Ectodermal cell (in vitro differentiated cells): Measurements from ENCODE around the gene DGKB.
A peak's percentile ranks its signal among the peaks of the same experiment; 100 is the strongest.
"Not testable (repeated sequence)": the region's sequence is repeated elsewhere in the genome, so short reads cannot be mapped to it uniquely, and the experiment has no call there.

Source experiments
- H3K27ac ChIP-seq: 2 replicates; pipeline ENCODE4 v1.7.0; 2013; ENCODE audit warnings: mild to moderate bottlenecking, low read depth, low read length; ENCODE audit not compliant: insufficient read depth, poor library complexity, severe bottlenecking
- H3K27me3 ChIP-seq: 2 replicates; pipeline ENCODE4 v1.7.0; 2013; ENCODE audit warnings: mild to moderate bottlenecking, low read length; ENCODE audit not compliant: insufficient read depth, control insufficient read depth, poor library complexity, severe bottlenecking
- H3K36me3 ChIP-seq: one replicate; pipeline ENCODE4 v1.7.0; 2013; ENCODE audit warnings: low read length; ENCODE audit not compliant: control insufficient read depth, insufficient read depth
- H3K4me1 ChIP-seq: one replicate; pipeline ENCODE4 v1.7.0; 2013; ENCODE audit warnings: low read length; ENCODE audit not compliant: control insufficient read depth, insufficient read depth
- H3K4me3 ChIP-seq: 2 replicates; pipeline ENCODE4 v1.7.0; 2013; ENCODE audit warnings: low read depth, low read length, control low read depth; ENCODE audit not compliant: insufficient read depth
- H3K9me3 ChIP-seq: 2 replicates; pipeline ENCODE4 v1.7.0; 2013; ENCODE audit warnings: mild to moderate bottlenecking, low read length, moderate library complexity; ENCODE audit not compliant: control insufficient read depth
- WGBS, 2 experiments: methylation state at CpG; one replicate each; pipeline ENCODE4 v1.1.7; 2013; ENCODE audit warnings: missing lambda C conversion rate in 2 of 2; 5-methylcytosine and 5-hydroxymethylcytosine counted together

Gene DGKB

GRCh38 chr7:14286036-14286435, 616.5 kb downstream of the DGKB start:
- Histone ChIP-seq H3K27ac (no peak overlapping the region), H3K36me3 (no peaks in the 10 kb centered on the region), H3K27me3 (no peaks in the 10 kb centered on the region), H3K4me3 (no peak overlapping the region), H3K4me1 (no peaks in the 10 kb centered on the region), H3K9me3 (no peaks in the 10 kb centered on the region)
- 78 to 83% methylated on average over 4 of the region's 4 CpGs for WGBS, 2 experiments

- H3K27me3 ChIP-seq, H3K36me3 ChIP-seq, H3K4me1 ChIP-seq, H3K27ac ChIP-seq, H3K4me3 ChIP-seq, H3K9me3 ChIP-seq: not testable (repeated sequence)
- 47 to 52% methylated on average over 21 of the region's 21 CpGs for WGBS, 2 experiments
Measured at GRCh38 chr7:14279065-14279871, 623.3 kb downstream of the DGKB start.

- no peaks in the 10 kb centered on the region for H3K9me3 ChIP-seq
- H3K36me3 ChIP-seq, result no peaks in the 10 kb centered on the region
- no peak overlapping the region for H3K4me3 ChIP-seq
- 83 to 100% methylated on average over 2 of the region's 2 CpGs for WGBS, 2 experiments
- H3K4me1 ChIP-seq, result peaks cover 10% of the 10 kb centered on the region
- no peaks in the 10 kb centered on the region for H3K27me3 ChIP-seq
- no peak overlapping the region for H3K27ac ChIP-seq
Measured at GRCh38 chr7:14275356-14275755, 627.2 kb downstream of the DGKB start.

- WGBS, 2 experiments, result 50 to 57% methylated on average over 3 of the region's 3 CpGs
- Histone ChIP-seq H3K4me3 (no peak overlapping the region), H3K36me3 (no peaks in the 10 kb centered on the region), H3K9me3 (no peaks in the 10 kb centered on the region), H3K27me3 (no peaks in the 10 kb centered on the region), H3K4me1 (peaks cover 14% of the 10 kb centered on the region), H3K27ac (no peak overlapping the region)
Measured at GRCh38 chr7:14271441-14271840, 631.1 kb downstream of the DGKB start.

GRCh38 chr7:14270099-14270498, 632.5 kb downstream of the DGKB start:
- no peak overlapping the region for H3K4me3 ChIP-seq
- WGBS, 2 experiments, result 93 to 96% methylated on average over 5 of the region's 5 CpGs
- no peaks in the 10 kb centered on the region for H3K27me3 ChIP-seq
- H3K27ac ChIP-seq, result peak overlapping the region; percentile 38
- no peaks in the 10 kb centered on the region for H3K9me3 ChIP-seq
- no peaks in the 10 kb centered on the region for H3K36me3 ChIP-seq
- peaks cover 14% of the 10 kb centered on the region for H3K4me1 ChIP-seq

- Histone ChIP-seq H3K27me3 (no peaks in the 10 kb centered on the region), H3K4me1 (no peaks in the 10 kb centered on the region), H3K27ac (no peak overlapping the region), H3K9me3 (no peaks in the 10 kb centered on the region), H3K4me3 (no peak overlapping the region), H3K36me3 (no peaks in the 10 kb centered on the region)
Measured at GRCh38 chr7:14260011-14260410, 642.5 kb downstream of the DGKB start.

GRCh38 chr7:14258861-14259260, 643.7 kb downstream of the DGKB start:
- H3K27me3 ChIP-seq, result no peaks in the 10 kb centered on the region
- 100% methylated on average over 1 of the region's 1 CpG; no CpG with 5 or more reads in 1 of the 2 experiments for WGBS, 2 experiments
- H3K4me3 ChIP-seq, result no peak overlapping the region
- H3K27ac ChIP-seq, result peak overlapping the region; percentile 40
- H3K36me3 ChIP-seq, result no peaks in the 10 kb centered on the region
- H3K4me1 ChIP-seq, result no peaks in the 10 kb centered on the region
- no peaks in the 10 kb centered on the region for H3K9me3 ChIP-seq

- no peaks in the 10 kb centered on the region for H3K9me3 ChIP-seq
- H3K4me3 ChIP-seq, result no peak overlapping the region
- H3K27me3 ChIP-seq, result no peaks in the 10 kb centered on the region
- 94 to 100% methylated on average over 2 of the region's 2 CpGs for WGBS, 2 experiments
- no peaks in the 10 kb centered on the region for H3K4me1 ChIP-seq
- H3K36me3 ChIP-seq, result no peaks in the 10 kb centered on the region
- peak overlapping the region; percentile 40 for H3K27ac ChIP-seq
Measured at GRCh38 chr7:14258441-14258840, 644.1 kb downstream of the DGKB start.

- Histone ChIP-seq H3K27ac (no peak overlapping the region), H3K9me3 (no peaks in the 10 kb centered on the region), H3K36me3 (no peaks in the 10 kb centered on the region), H3K4me3 (no peak overlapping the region), H3K27me3 (no peaks in the 10 kb centered on the region), H3K4me1 (no peaks in the 10 kb centered on the region)
- 93 to 99% methylated on average over 3 of the region's 3 CpGs for WGBS, 2 experiments
Measured at GRCh38 chr7:14252458-14252857, 650.1 kb downstream of the DGKB start.

- Histone ChIP-seq H3K9me3 (no peaks in the 10 kb centered on the region), H3K4me3 (no peak overlapping the region), H3K27ac (peak overlapping the region; percentile 41), H3K4me1 (peaks cover 9% of the 10 kb centered on the region), H3K27me3 (no peaks in the 10 kb centered on the region), H3K36me3 (no peaks in the 10 kb centered on the region)
- WGBS, 2 experiments, result 71 to 75% methylated on average over 5 of the region's 5 CpGs
Measured at GRCh38 chr7:14242175-14242574, 660.4 kb downstream of the DGKB start.
